Endothelial cell of umbilical vein (primary cell): ENCODE results near the gene CYTIP. TPM values are rescaled to one million over a fixed set of nuclear protein-coding genes. Genes with fewer than 3 reads are reported as not detected.

Source experiments
- BruUV-seq: library from RNA; stranded (reverse); fragments of 400-500 nt; replicated peaks from 2 replicates; lab custom pipeline; 2021; lab: Mats Ljungman, UMichigan
- CTCF ChIA-PET: fragments of 300-600, 350-600 bp; sonication (Branson Sonifier 250); formaldehyde crosslinking; loops from one replicate; lab custom pipeline; 2021; ENCODE audit warnings: antibody characterized with exemption, inconsistent platforms; lab: Charles Lee
- POLR2A ChIA-PET: fragments of 300-600, 350-600 bp; sonication (Branson Sonifier 250); formaldehyde crosslinking; loops from one replicate; lab custom pipeline; 2021; ENCODE audit warnings: antibody characterized with exemption, inconsistent platforms; lab: Charles Lee
- DNase-seq: peaks from one replicate; pipeline ENCODE4 v3.0.0-alpha.2; 2011; ENCODE audit warnings: low read depth, low spot score
- FAIRE-seq: peaks from 2 replicates; lab custom pipeline; 2011; peaks lifted over from hg19 to GRCh38; lab: Jason Lieb, UNC
- H2AFZ ChIP-seq: 2 replicates; pipeline ENCODE4 v1.6.0; 2012; ENCODE audit warnings: low read depth, low read length, control low read depth, inconsistent platforms
- H3K27ac ChIP-seq: 2 replicates; pipeline ENCODE4 v1.5.1; 2011; ENCODE audit warnings: low read depth, mild to moderate bottlenecking, control low read depth, low read length, moderate library complexity; ENCODE audit not compliant: insufficient read depth
- H3K27me3 ChIP-seq, 2 experiments: 2 replicates each; pipeline versions ENCODE4 v1.6.0 to v1.6.1; 2011; ENCODE audit warnings: low read length in 2 of 2, mixed read lengths in 1 of 2; ENCODE audit not compliant: control insufficient read depth in 2 of 2, insufficient read depth in 2 of 2
- H3K36me3 ChIP-seq, 2 experiments: 2 replicates in 1 of 2; 3 replicates in 1 of 2; pipeline ENCODE4 v1.5.1; 2011; ENCODE audit warnings: low read length in 2 of 2, mild to moderate bottlenecking in 1 of 2, moderate library complexity in 1 of 2; ENCODE audit not compliant: control insufficient read depth in 2 of 2, insufficient read depth in 2 of 2; ENCODE audit errors: extremely low read depth in 1 of 2
- H3K4me1 ChIP-seq: 3 replicates; pipeline ENCODE4 v1.5.1; 2011; ENCODE audit warnings: mild to moderate bottlenecking, low read length; ENCODE audit not compliant: control insufficient read depth, insufficient read depth; ENCODE audit errors: extremely low read depth
- H3K4me2 ChIP-seq: 2 replicates; pipeline ENCODE4 v1.6.1; 2011; ENCODE audit warnings: low read length, control low read depth, mixed read lengths; ENCODE audit not compliant: insufficient read depth
- H3K4me3 ChIP-seq, 3 experiments: fragments of 200-600 bp in 1 of 3; sonication (generic), shearing (Covaris generic) in 1 of 3; replicated peaks in 1 of 3; 2 replicates each; pipeline ENCODE4 v1.5.1; 2011 to 2016; ENCODE audit warnings: control low read depth in 3 of 3, low read length in 3 of 3, mild to moderate bottlenecking in 2 of 3, inconsistent platforms in 1 of 3, low read depth in 1 of 3, moderate library complexity in 1 of 3; ENCODE audit not compliant: insufficient read depth in 1 of 3
- H3K79me2 ChIP-seq: 2 replicates; pipeline ENCODE4 v1.6.0; 2012; ENCODE audit warnings: low read length, inconsistent platforms; ENCODE audit not compliant: control insufficient read depth, insufficient read depth
- H3K9ac ChIP-seq: replicated peaks from 2 replicates; pipeline ENCODE3; 2011; ENCODE audit warnings: low read length, control low read depth; ENCODE audit not compliant: insufficient read depth; ENCODE audit errors: extremely low read depth
- H3K9me1 ChIP-seq: replicated peaks from 3 replicates; pipeline ENCODE4 v1.6.0; 2011; ENCODE audit warnings: mild to moderate bottlenecking, low read length; ENCODE audit not compliant: control insufficient read depth, insufficient read depth; ENCODE audit errors: extremely low read depth
- H3K9me3 ChIP-seq: replicated peaks from 2 replicates; pipeline ENCODE4 v1.5.1; 2012; ENCODE audit warnings: low read length, inconsistent platforms; ENCODE audit not compliant: control insufficient read depth, insufficient read depth
- H4K20me1 ChIP-seq: replicated peaks from 2 replicates; pipeline ENCODE3; 2011; ENCODE audit warnings: mild to moderate bottlenecking, low read length; ENCODE audit not compliant: control insufficient read depth, insufficient read depth; ENCODE audit errors: extremely low read depth
- CTCF ChIP-seq, 2 donors: IDR thresholded peaks; 1 replicate in 1 of 2; 2 replicates in 1 of 2; pipeline ENCODE4 v1.5.1; 2011; ENCODE audit warnings: low read length in 2 of 2, mild to moderate bottlenecking in 2 of 2, moderate library complexity in 2 of 2, control low read depth in 1 of 2, inconsistent platforms in 1 of 2, low read depth in 1 of 2; ENCODE audit not compliant: insufficient read depth in 1 of 2; ENCODE audit errors: extremely low read depth in 1 of 2
- EZH2 ChIP-seq: IDR thresholded peaks from 2 replicates; pipeline ENCODE4 v1.6.1; 2012; ENCODE audit warnings: borderline replicate concordance, low read depth, mild to moderate bottlenecking, moderate library complexity, low read length, inconsistent platforms; ENCODE audit not compliant: severe bottlenecking
- GATA2 ChIP-seq: IDR thresholded peaks from 2 replicates; pipeline ENCODE4 v1.7.0; 2011; ENCODE audit warnings: low read depth, mild to moderate bottlenecking, moderate library complexity, mixed read lengths, low read length; ENCODE audit not compliant: insufficient read length, insufficient read depth
- POLR2A ChIP-seq: IDR thresholded peaks from 2 replicates; pipeline ENCODE4 v1.6.1; 2012; ENCODE audit warnings: low read depth, mild to moderate bottlenecking, control low read depth, low read length
- dilution Hi-C: fragments of 300-500 bp; cut with MboI; formaldehyde crosslinking; loops from one replicate; pipeline ENCODE4 v1.15.0; 2019; ENCODE audit warnings: low sequenced_read_pairs; ENCODE audit not compliant: extremely low pct_ligation_motif_present
- intact Hi-C: fragments of 100-400 bp; cut with micrococcal nuclease; formaldehyde crosslinking; loops from one replicate; pipeline ENCODE4 v1.10.0; 2022
- polyA plus RNA-seq, 4 experiments: library from polyadenylated mRNA; depleted of rRNA in 3 of 4; stranded (reverse) in 3 of 4; unstranded in 1 of 4; fragments of >200 nt; gene quantifications; 2 replicates each; pipeline versions ENCODE4 v1.2.1 to v1.2.3, GENCODE V29; 2011 to 2012; ENCODE audit warnings: missing spikeins in 1 of 4
- total RNA-seq: library from RNA; stranded (reverse); gene quantifications from 2 replicates; pipeline ENCODE4 v1.2.3, GENCODE V29; 2021

CYTIP gene
- total and polyA plus RNA-seq, 2 donors (not counting 3 experiments of a cell fraction or from before 2014, with no cell fraction given): not detected

- POLR2A ChIA-PET: no interaction called here
Measured at GRCh38 chr2:157428500-157429175, 15.3 kb downstream of the CYTIP start.

More at GRCh38 chr2:157428500-157429175, 15.3 kb downstream of the CYTIP start:
- Histone ChIP-seq H3K9me3 (no peaks in the 10 kb centered on the region), H3K27ac (no peak overlapping the region), H3K9me1 (no peaks in the 10 kb centered on the region), H3K4me1 (peaks cover 9% of the 10 kb centered on the region), H3K36me3 (no peaks in the 10 kb centered on the region), H3K4me2 (no peak overlapping the region), H2AFZ (no peak overlapping the region), H3K27me3 (peaks cover 0 to 3% of the 10 kb centered on the region in 2 experiments), H3K9ac (no peak overlapping the region), H3K4me3 (no peak overlapping the region), H3K79me2 (no peaks in the 10 kb centered on the region), H4K20me1 (no peaks in the 10 kb centered on the region)
- FAIRE-seq (no peak), DNase-seq (no peak)
- no TSS peak for BruUV-seq
- CTCF ChIA-PET: no interaction called here
- intact Hi-C loops (no loop called here), dilution Hi-C loops (no loop called here)
- TF ChIP-seq GATA2: no peak
- no peak for TF ChIP-seq CTCF (IDR thresholded peaks at IDR 0.05; ENCODE audit: extremely low read depth in 1 of 2, insufficient read depth in 1 of 2, low read depth in 1 of 2, low read length in 2 of 2)
- TF ChIP-seq EZH2: no peak
- no peak for TF ChIP-seq POLR2A
